Right atrium auricular region (tissue), 2 donors: Measurements from ENCODE around the gene C3orf85. TPM values are rescaled to one million over a fixed set of nuclear protein-coding genes. Genes with fewer than 3 reads are reported as not detected.
"Not testable (repeated sequence)": the region's sequence is repeated elsewhere in the genome, so short reads cannot be mapped to it uniquely, and the experiment has no call there.

Experiments
- DNase-seq: peaks from one replicate; pipeline ENCODE4 v3.0.0-alpha.2; 2019; ENCODE audit warnings: low spot score
- H3K27ac ChIP-seq, 2 donors: fragments of 200-600 bp; sonication (generic); 1 replicate in 1 of 2; 2 replicates in 1 of 2; pipeline ENCODE4 v1.5.1; 2016 to 2019
- H3K27me3 ChIP-seq, 2 donors: fragments of 200-600 bp; sonication (generic); one replicate each; pipeline versions ENCODE4 v1.5.1 to v1.6.0; 2017 to 2019
- H3K36me3 ChIP-seq: fragments of 200-600 bp; sonication (generic); one replicate; pipeline ENCODE4 v1.5.1; 2016
- H3K4me1 ChIP-seq, 2 donors: fragments of 200-600 bp; sonication (generic); one replicate each; pipeline versions ENCODE4 v1.5.1 to v1.6.0; 2017 to 2019
- H3K4me3 ChIP-seq, 2 donors: fragments of 200-600 bp; sonication (generic); 1 replicate in 1 of 2; 2 replicates in 1 of 2; pipeline ENCODE4 v1.5.1; 2017 to 2019; ENCODE audit warnings: mild to moderate bottlenecking in 1 of 2, moderate library complexity in 1 of 2
- H3K9me3 ChIP-seq, 2 donors: fragments of 200-600 bp; sonication (generic); one replicate each; pipeline ENCODE4 v1.5.1; 2019
- total RNA-seq, 2 donors: library from RNA; depleted of rRNA; stranded (reverse); fragments of >200 nt; gene quantifications; one replicate each; pipeline ENCODE4 v1.1.0, GENCODE V29; 2016
- TF ChIP-seq, protein P1 (sequence below), 2 donors: fragments of 200-600 bp; sonication (generic); IDR thresholded peaks; one replicate each; pipeline ENCODE4 v1.5.1; 2019; ENCODE audit warnings: antibody characterized with exemption in 2 of 2

Gene C3orf85
- total RNA-seq, 2 donors from 2014 or later = not detected

DNA sequence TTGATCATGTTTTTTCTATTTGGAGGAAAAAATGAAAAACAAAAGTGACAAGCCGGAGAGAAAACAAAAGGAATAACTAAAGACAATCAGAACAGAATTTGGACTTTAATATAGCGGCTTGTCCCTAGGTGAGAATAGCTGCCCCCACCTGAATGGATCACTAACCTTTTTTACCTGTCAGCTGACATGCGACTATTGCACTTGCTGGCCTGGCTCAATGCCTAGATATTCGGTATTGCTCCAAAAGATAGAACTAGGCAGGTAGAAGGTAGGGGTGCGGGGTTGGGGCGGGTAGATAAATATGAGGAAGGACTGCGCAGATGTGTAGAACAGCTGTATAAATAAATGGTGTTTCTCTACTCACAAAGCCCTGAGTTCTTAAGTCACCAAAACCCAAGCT, 17.9 kb upstream of the C3orf85 start:
- Histone ChIP-seq H3K27ac (no peak overlapping the region), H3K9me3 (no peaks in the 10 kb centered on the region), H3K4me1 (no peaks in the 10 kb centered on the region), H3K36me3 (no peaks in the 10 kb centered on the region), H3K27me3 (no peaks in the 10 kb centered on the region), H3K4me3 (no peak overlapping the region)
- TF ChIP-seq, protein P1, sequence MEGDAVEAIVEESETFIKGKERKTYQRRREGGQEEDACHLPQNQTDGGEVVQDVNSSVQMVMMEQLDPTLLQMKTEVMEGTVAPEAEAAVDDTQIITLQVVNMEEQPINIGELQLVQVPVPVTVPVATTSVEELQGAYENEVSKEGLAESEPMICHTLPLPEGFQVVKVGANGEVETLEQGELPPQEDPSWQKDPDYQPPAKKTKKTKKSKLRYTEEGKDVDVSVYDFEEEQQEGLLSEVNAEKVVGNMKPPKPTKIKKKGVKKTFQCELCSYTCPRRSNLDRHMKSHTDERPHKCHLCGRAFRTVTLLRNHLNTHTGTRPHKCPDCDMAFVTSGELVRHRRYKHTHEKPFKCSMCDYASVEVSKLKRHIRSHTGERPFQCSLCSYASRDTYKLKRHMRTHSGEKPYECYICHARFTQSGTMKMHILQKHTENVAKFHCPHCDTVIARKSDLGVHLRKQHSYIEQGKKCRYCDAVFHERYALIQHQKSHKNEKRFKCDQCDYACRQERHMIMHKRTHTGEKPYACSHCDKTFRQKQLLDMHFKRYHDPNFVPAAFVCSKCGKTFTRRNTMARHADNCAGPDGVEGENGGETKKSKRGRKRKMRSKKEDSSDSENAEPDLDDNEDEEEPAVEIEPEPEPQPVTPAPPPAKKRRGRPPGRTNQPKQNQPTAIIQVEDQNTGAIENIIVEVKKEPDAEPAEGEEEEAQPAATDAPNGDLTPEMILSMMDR (IDR thresholded peaks at IDR 0.05) = no peak
- DNase-seq = no peak

DNA sequence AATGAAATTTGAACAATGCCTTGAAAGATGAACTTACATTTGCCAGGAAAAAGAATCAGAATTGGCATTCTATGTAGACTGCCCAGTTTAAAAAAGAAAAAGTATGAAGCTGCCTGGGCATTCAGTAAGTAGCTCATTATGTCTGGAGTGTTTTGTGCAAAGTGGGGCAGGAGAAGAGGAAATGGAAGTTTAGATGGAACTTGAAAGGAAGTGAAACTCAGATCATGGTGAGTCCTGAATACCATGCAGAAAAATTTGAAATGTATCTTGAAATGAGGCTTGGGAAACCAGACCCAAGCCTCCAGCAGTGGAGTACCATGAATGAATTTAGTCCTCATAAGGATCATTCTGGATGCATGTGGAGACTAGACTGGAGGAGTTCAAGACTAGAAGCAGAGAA, 13.8 kb upstream of the C3orf85 start:
- Histone ChIP-seq H3K4me1 (no peaks in the 10 kb centered on the region), H3K27me3 (no peaks in the 10 kb centered on the region), H3K27ac (no peak overlapping the region), H3K36me3 (no peaks in the 10 kb centered on the region), H3K9me3 (no peaks in the 10 kb centered on the region), H3K4me3 (no peak overlapping the region)
- DNase-seq = no peak
- TF ChIP-seq, protein P1 (IDR thresholded peaks at IDR 0.05) = no peak

DNA sequence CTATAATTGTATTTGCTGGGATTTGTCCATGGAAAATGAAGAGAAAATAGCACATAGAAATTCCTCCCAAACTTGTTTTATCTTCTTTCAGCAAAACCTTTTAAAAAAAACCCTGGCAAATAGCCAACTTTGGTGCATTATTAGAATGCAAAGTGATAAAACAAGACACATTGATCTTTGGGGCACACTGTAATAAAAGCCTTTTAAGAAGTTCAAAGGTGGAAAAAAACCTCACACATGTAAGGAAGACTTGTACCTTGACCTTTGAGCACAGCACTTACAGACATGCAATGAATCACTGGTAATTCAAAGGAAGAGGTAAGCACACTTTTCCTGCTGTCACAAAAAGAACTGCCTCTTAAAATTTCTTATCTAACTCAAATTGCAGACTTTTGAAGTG, 10.6 kb upstream of the C3orf85 start:
- no peaks in the 10 kb centered on the region for H3K27me3 ChIP-seq
- no peak overlapping the region for H3K27ac ChIP-seq
- H3K9me3 ChIP-seq = no peaks in the 10 kb centered on the region
- H3K4me1 ChIP-seq = no peaks in the 10 kb centered on the region
- H3K36me3 ChIP-seq = no peaks in the 10 kb centered on the region
- DNase-seq = no peak
- H3K4me3 ChIP-seq = no peak overlapping the region
- TF ChIP-seq, protein P1 (IDR thresholded peaks at IDR 0.05) = no peak

DNA sequence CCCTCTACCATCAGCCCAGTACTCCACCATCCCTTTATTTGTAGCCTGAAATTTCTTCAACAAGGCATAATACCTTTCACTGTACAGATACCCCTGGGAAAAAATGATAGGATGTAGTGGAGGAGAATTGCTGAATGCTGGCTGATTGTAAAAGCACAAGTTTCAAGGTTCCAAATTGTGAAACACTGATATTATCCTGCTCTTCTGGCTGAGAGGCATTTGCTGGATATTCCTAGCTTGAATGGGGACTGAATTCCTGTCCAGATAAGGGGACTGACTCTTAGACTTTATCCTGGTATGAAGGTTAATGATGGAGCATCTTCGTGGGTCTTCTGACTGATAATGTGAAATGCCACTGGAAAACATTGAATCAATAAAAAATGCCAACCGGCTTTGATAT, 9.0 kb upstream of the C3orf85 start:
- no peak overlapping the region for H3K27ac ChIP-seq
- no peaks in the 10 kb centered on the region for H3K36me3 ChIP-seq
- no peak overlapping the region for H3K4me3 ChIP-seq
- no peaks in the 10 kb centered on the region for H3K27me3 ChIP-seq
- no peaks in the 10 kb centered on the region for H3K9me3 ChIP-seq
- H3K4me1 ChIP-seq = no peaks in the 10 kb centered on the region
- no peak for DNase-seq
- TF ChIP-seq, protein P1 (IDR thresholded peaks at IDR 0.05) = no peak

DNA sequence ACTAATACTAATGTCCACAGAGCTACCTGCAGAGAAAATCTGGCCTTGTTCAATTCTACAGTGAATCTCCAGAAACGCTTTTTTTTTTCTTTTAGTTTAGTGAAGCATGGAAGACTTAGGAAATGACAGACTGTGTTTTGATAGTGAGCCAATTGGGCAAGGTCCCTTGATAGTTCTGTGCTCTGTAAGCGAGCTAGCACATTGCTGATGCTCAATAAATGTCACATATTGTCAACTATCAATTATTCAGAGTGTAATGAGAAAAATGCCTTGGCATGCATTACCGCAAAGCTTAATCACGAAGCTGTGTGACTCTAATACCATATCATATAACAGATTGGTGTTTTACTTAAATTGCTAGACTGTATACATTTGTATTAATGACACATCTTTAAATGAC, 5.2 kb upstream of the C3orf85 start:
- no peak for DNase-seq
- Histone ChIP-seq H3K27ac (no peak overlapping the region), H3K4me1 (no peaks in the 10 kb centered on the region), H3K4me3 (no peak overlapping the region), H3K36me3 (no peaks in the 10 kb centered on the region), H3K27me3 (no peaks in the 10 kb centered on the region), H3K9me3 (no peaks in the 10 kb centered on the region)
- TF ChIP-seq, protein P1 (IDR thresholded peaks at IDR 0.05) = no peak

DNA sequence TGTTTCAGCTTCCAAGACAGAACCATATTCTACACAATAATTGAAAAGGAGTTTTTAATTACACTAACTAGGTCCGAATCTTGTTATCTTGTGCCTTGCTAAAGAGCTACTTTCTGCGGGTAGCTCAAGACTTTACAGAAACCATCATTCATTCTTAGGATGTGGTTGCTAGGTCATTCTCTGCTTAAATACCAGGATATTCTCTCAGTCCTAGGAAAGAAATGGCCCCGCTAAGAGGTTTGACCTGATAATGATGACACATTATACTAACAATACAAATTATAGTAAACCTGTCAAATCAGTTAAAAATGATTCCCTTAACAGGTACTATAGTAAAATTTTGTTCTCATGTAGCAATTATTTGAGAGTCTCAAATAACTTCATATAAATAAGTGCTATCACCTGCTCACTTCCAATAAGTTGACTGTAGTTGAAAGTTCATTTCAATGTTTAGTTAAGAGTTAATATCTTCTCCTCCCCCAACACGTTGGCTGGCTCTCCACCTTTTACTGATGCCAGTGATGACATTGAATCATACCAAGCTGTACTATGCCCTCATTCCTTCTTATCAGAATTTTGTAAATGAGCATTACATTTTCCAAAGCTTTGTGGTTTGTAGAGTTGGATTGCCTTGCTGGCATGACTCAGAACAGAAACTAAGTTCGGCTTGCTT, 3.6 kb upstream of the C3orf85 start:
- no peak overlapping the region for H3K4me3 ChIP-seq
- no peaks in the 10 kb centered on the region for H3K36me3 ChIP-seq
- no peak for DNase-seq
- TF ChIP-seq, protein P1 (IDR thresholded peaks at IDR 0.05) = no peak
- H3K27me3 ChIP-seq = no peaks in the 10 kb centered on the region
- H3K4me1 ChIP-seq = no peaks in the 10 kb centered on the region
- no peak overlapping the region for H3K27ac ChIP-seq
- no peaks in the 10 kb centered on the region for H3K9me3 ChIP-seq

DNA sequence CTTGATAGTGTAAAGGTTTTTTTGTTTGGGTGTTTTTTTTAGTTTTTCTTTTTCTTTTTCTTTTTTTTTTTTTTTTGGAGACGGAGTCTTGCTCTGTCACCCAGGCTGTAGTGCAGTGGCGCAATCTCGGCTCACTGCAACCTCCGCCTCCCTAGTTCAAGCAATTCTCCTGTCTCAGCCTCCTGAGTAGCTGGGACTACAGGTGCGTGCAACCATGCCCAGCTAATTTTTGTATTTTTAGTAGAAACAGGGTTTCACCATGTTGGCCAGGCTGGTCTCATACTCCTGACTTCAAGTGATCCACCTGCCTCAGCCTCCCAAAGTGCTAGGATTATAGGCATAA, 3.1 kb upstream of the C3orf85 start:
- H3K4me1 ChIP-seq, H3K27me3 ChIP-seq, H3K4me3 ChIP-seq, H3K9me3 ChIP-seq, H3K36me3 ChIP-seq, DNase-seq, H3K27ac ChIP-seq: not testable (repeated sequence)
